Measurements from ENCODE around the gene ALG10B. TPM values are rescaled to one million over a fixed set of nuclear protein-coding genes. Genes with fewer than 3 reads are reported as not detected.

ALG10B gene
- total and polyA plus RNA-seq, 2 of the 4 experiments (the other 2 are of a cell fraction), result 2.9 to 3.6 TPM

- no peak overlapping the region for H3K18ac ChIP-seq (ENCODE audit: low read depth, low read length)
- no peak overlapping the region for H3K56ac ChIP-seq (ENCODE audit: extremely low read depth, insufficient read depth, low read length)
- DNase-seq (no peak), ATAC-seq (ENCODE audit: low read depth) (no peak)
- no peak overlapping the region for H2AK5ac ChIP-seq (ENCODE audit: low read depth, low read length)
- no CpG with 5 or more reads among the region's 2 CpGs for WGBS, 2 experiments (ENCODE audit: extremely low coverage in 2 of 2, insufficient read length in 1 of 2)
- H3K9ac ChIP-seq (ENCODE audit: low read depth, low read length), result no peak overlapping the region
- no peak overlapping the region for H2BK20ac ChIP-seq (ENCODE audit: low read depth, low read length)
- no peak overlapping the region for H2BK5ac ChIP-seq (ENCODE audit: low read depth, low read length, poor library complexity, severe bottlenecking)
- no peak overlapping the region for H2BK120ac ChIP-seq (ENCODE audit: low read depth, low read length)
- BruUV-seq (replicated peaks), result no TSS peak
- H4K8ac ChIP-seq (ENCODE audit: low read depth in 2 of 2, low read length in 2 of 2), result no peak overlapping the region
- ChIA-PET CTCF (no interaction called here), POLR2A (ENCODE audit: unreplicated experiment) (no interaction called here)
- H3K9me3 ChIP-seq (ENCODE audit: control insufficient read depth, insufficient read depth, low read length), result peaks cover 3% of the 10 kb centered on the region; the same call in 1 of the 2 replicates
- H3K27ac ChIP-seq (ENCODE audit: insufficient read depth, low read length), result no peak overlapping the region
- H3K9me1 ChIP-seq (ENCODE audit: insufficient read depth, low read length), result no peaks in the 10 kb centered on the region
- intact Hi-C loops (cut with micrococcal nuclease) (no loop called here), dilution Hi-C loops (cut with HindIII; ENCODE audit: low sequenced_read_pairs, unreplicated experiment) (no loop called here), in situ Hi-C loops (cut with MboI; ENCODE audit: low sequenced_read_pairs) (no loop called here)
- H3K4me1 ChIP-seq (ENCODE audit: control insufficient read depth, insufficient read depth, low read length), result no peaks in the 10 kb centered on the region
- H3K4ac ChIP-seq (ENCODE audit: low read depth, low read length), result no peak overlapping the region
- H3K79me1 ChIP-seq (ENCODE audit: low read depth in 1 of 2, low read length in 2 of 2), result no peaks in the 10 kb centered on the region
- H3K4me2 ChIP-seq (ENCODE audit: low read depth, low read length), result no peak overlapping the region
- no peak overlapping the region for H3K14ac ChIP-seq (replicated peaks; ENCODE audit: low read depth, low read length)
- H3K27me3 ChIP-seq (ENCODE audit: control insufficient read depth, insufficient read depth, low read length), result no peaks in the 10 kb centered on the region
- H4K5ac ChIP-seq (ENCODE audit: low read depth, low read length), result no peak overlapping the region
- H2BK15ac ChIP-seq (ENCODE audit: low read depth, low read length), result no peak overlapping the region
- H3K4me3 ChIP-seq (ENCODE audit: insufficient read depth, low read depth, low read length), result no peak overlapping the region
- no peak overlapping the region for H4K91ac ChIP-seq (ENCODE audit: insufficient read depth, low read depth, low read length)
- TF ChIP-seq RAD21 (IDR thresholded peaks at IDR 0.05; ENCODE audit: low read length), result no peak
- TF ChIP-seq RCOR1 (IDR thresholded peaks at IDR 0.05; ENCODE audit: insufficient replicate concordance, low read length), result no peak
- TF ChIP-seq, protein P1, sequence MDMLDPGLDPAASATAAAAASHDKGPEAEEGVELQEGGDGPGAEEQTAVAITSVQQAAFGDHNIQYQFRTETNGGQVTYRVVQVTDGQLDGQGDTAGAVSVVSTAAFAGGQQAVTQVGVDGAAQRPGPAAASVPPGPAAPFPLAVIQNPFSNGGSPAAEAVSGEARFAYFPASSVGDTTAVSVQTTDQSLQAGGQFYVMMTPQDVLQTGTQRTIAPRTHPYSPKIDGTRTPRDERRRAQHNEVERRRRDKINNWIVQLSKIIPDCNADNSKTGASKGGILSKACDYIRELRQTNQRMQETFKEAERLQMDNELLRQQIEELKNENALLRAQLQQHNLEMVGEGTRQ (IDR thresholded peaks at IDR 0.05; ENCODE audit: low read depth, low read length), result no peak
- no peak for TF ChIP-seq SMC3 (IDR thresholded peaks at IDR 0.05; ENCODE audit: low read depth, low read length)
- TF ChIP-seq MXI1 (IDR thresholded peaks at IDR 0.05; ENCODE audit: borderline replicate concordance, low read depth, low read length), result no peak
- no peak for TF ChIP-seq POLR2A (IDR thresholded peaks at IDR 0.05; ENCODE audit: low read depth, low read length)
- no peak for TF ChIP-seq MAFK (IDR thresholded peaks at IDR 0.05; ENCODE audit: low read depth, low read length)
- TF ChIP-seq NFE2L2 (IDR thresholded peaks at IDR 0.05; ENCODE audit: low read depth, low read length), result no peak
- no peak for TF ChIP-seq CTCF (conservative IDR thresholded peaks at IDR 0.05; ENCODE audit: low read depth, low read length)
- TF ChIP-seq BHLHE40 (IDR thresholded peaks at IDR 0.05; ENCODE audit: low read depth, low read length), result no peak
- no peak for TF ChIP-seq RFX5 (IDR thresholded peaks at IDR 0.05; ENCODE audit: low read depth, low read length)
- TF ChIP-seq CHD1 (IDR thresholded peaks at IDR 0.05; ENCODE audit: low read depth, low read length), result no peak
- TF ChIP-seq, protein P2, sequence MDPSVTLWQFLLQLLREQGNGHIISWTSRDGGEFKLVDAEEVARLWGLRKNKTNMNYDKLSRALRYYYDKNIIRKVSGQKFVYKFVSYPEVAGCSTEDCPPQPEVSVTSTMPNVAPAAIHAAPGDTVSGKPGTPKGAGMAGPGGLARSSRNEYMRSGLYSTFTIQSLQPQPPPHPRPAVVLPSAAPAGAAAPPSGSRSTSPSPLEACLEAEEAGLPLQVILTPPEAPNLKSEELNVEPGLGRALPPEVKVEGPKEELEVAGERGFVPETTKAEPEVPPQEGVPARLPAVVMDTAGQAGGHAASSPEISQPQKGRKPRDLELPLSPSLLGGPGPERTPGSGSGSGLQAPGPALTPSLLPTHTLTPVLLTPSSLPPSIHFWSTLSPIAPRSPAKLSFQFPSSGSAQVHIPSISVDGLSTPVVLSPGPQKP (IDR thresholded peaks at IDR 0.05; ENCODE audit: borderline replicate concordance, low read depth, low read length), result no peak
- TF ChIP-seq MAZ (IDR thresholded peaks at IDR 0.05; ENCODE audit: borderline replicate concordance, low read depth, low read length), result no peak
- TF ChIP-seq CEBPB (IDR thresholded peaks at IDR 0.05; ENCODE audit: low read depth, low read length), result no peak
- no peak for TF ChIP-seq FOS (IDR thresholded peaks at IDR 0.05; ENCODE audit: low read depth, low read length)
- no peak overlapping the region for H3K23ac ChIP-seq (ENCODE audit: low read depth, low read length)
- no peak overlapping the region for H2AFZ ChIP-seq (replicated peaks; ENCODE audit: low read length, poor library complexity)
- H4K20me1 ChIP-seq (ENCODE audit: insufficient read depth, low read length), result no peaks in the 10 kb centered on the region
- no peak overlapping the region for H2AK9ac ChIP-seq (replicated peaks; ENCODE audit: low read depth, low read length, poor library complexity)
- H3K36me3 ChIP-seq (ENCODE audit: control insufficient read depth, insufficient read depth, low read length), result no peaks in the 10 kb centered on the region
Observed at GRCh38 chr12:38373784-38374183, 57.2 kb downstream of the ALG10B start.
